Spinal cord (tissue), 10 donors: ENCODE data around the gene RPL13A. TPM values are rescaled to one million over a fixed set of nuclear protein-coding genes. Genes with fewer than 3 reads are reported as not detected.
A peak's percentile ranks its signal among the peaks of the same experiment; 100 is the strongest.

Experiments
- DNase-seq, 6 donors: peaks; one replicate each; pipeline versions ENCODE4 v3.0.0 to v3.0.0-alpha.2; 2013 to 2015; ENCODE audit warnings: low spot score in 6 of 6, low read depth in 4 of 6
- H3K27ac ChIP-seq: one replicate; pipeline ENCODE4 v1.5.1; 2013; ENCODE audit warnings: low read depth, low read length, control low read depth
- H3K27me3 ChIP-seq: one replicate; pipeline ENCODE4 v1.6.1; 2013; ENCODE audit warnings: low read length; ENCODE audit not compliant: control insufficient read depth, insufficient read depth
- H3K36me3 ChIP-seq: one replicate; pipeline ENCODE4 v1.6.1; 2013; ENCODE audit warnings: low read length; ENCODE audit not compliant: control insufficient read depth, insufficient read depth
- H3K4me1 ChIP-seq: one replicate; pipeline ENCODE4 v1.6.1; 2013; ENCODE audit warnings: low read length; ENCODE audit not compliant: control insufficient read depth, insufficient read depth
- H3K4me3 ChIP-seq: one replicate; pipeline ENCODE4 v1.5.1; 2013; ENCODE audit warnings: low read depth, low read length, control low read depth
- H3K9me3 ChIP-seq: one replicate; pipeline ENCODE4 v1.6.1; 2013; ENCODE audit warnings: low read length; ENCODE audit not compliant: control insufficient read depth, insufficient read depth
- WGBS: methylation state at CpG from one replicate; pipeline ENCODE4 v1.1.5; 2013; ENCODE audit warnings: missing lambda C conversion rate; ENCODE audit not compliant: insufficient coverage; 5-methylcytosine and 5-hydroxymethylcytosine counted together
- polyA plus RNA-seq, 2 donors: library from polyadenylated mRNA; unstranded; fragments of 120-200 nt; gene quantifications; one replicate each; pipeline ENCODE4 v1.2.1, GENCODE V29; 2013; ENCODE audit not compliant: insufficient read length in 2 of 2
- total RNA-seq, 2 donors: library from RNA; depleted of rRNA in 1 of 2; stranded (reverse); fragments of 120-200 nt in 1 of 2; fragments of >200 nt in 1 of 2; gene quantifications; one replicate each; pipeline versions ENCODE4 v1.2.3 to v1.2.4, GENCODE V29; 2013 to 2014
- donor health status: healthy.

Gene RPL13A
- total and polyA plus RNA-seq, 4 donors = 1,320 to 2,994 (median 2,002) TPM

GRCh38 chr19:49490287-49491029 is 3.0 kb downstream of the RPL13A start:
- H3K9me3 ChIP-seq = no peaks in the 10 kb centered on the region
- H3K4me1 ChIP-seq = peaks cover 35% of the 10 kb centered on the region
- 92% methylated on average over 15 of the region's 27 CpGs for WGBS
- H3K27me3 ChIP-seq = no peaks in the 10 kb centered on the region
- H3K36me3 ChIP-seq = peaks cover 37% of the 10 kb centered on the region
- no peak for DNase-seq
- no peak overlapping the region for H3K4me3 ChIP-seq
- no peak overlapping the region for H3K27ac ChIP-seq

GRCh38 chr19:49491030-49491803 is 3.8 kb downstream of the RPL13A start:
- Histone ChIP-seq H3K36me3 (peaks cover 37% of the 10 kb centered on the region), H3K4me3 (no peak overlapping the region), H3K27me3 (no peaks in the 10 kb centered on the region), H3K4me1 (peaks cover 38% of the 10 kb centered on the region), H3K9me3 (no peaks in the 10 kb centered on the region), H3K27ac (no peak overlapping the region)
- WGBS = 92% methylated on average over 12 of the region's 17 CpGs
- no peak for DNase-seq

DNA sequence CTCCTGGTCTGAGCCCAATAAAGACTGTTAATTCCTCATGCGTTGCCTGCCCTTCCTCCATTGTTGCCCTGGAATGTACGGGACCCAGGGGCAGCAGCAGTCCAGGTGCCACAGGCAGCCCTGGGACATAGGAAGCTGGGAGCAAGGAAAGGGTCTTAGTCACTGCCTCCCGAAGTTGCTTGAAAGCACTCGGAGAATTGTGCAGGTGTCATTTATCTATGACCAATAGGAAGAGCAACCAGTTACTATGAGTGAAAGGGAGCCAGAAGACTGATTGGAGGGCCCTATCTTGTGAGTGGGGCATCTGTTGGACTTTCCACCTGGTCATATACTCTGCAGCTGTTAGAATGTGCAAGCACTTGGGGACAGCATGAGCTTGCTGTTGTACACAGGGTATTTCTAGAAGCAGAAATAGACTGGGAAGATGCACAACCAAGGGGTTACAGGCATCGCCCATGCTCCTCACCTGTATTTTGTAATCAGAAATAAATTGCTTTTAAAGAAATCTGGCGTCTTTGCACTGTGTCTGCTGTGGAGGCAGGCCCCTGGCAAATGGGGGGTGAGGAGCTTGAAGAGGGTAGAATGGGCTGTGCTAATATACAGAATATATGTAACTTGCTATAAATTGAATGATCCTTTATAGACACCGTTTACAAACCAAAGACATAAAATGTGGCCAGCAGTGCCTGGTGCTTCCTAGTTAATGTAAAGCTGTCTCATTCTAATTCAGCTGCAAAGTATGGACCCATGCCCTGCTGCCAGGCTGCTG is 4.6 kb downstream of the RPL13A start:
- Histone ChIP-seq H3K4me1 (peaks cover 32% of the 10 kb centered on the region), H3K4me3 (no peak overlapping the region), H3K36me3 (peaks cover 37% of the 10 kb centered on the region), H3K27me3 (no peaks in the 10 kb centered on the region), H3K9me3 (no peaks in the 10 kb centered on the region), H3K27ac (no peak overlapping the region)
- no peak for DNase-seq
- WGBS = 90% methylated on average over 5 of the region's 7 CpGs

DNA sequence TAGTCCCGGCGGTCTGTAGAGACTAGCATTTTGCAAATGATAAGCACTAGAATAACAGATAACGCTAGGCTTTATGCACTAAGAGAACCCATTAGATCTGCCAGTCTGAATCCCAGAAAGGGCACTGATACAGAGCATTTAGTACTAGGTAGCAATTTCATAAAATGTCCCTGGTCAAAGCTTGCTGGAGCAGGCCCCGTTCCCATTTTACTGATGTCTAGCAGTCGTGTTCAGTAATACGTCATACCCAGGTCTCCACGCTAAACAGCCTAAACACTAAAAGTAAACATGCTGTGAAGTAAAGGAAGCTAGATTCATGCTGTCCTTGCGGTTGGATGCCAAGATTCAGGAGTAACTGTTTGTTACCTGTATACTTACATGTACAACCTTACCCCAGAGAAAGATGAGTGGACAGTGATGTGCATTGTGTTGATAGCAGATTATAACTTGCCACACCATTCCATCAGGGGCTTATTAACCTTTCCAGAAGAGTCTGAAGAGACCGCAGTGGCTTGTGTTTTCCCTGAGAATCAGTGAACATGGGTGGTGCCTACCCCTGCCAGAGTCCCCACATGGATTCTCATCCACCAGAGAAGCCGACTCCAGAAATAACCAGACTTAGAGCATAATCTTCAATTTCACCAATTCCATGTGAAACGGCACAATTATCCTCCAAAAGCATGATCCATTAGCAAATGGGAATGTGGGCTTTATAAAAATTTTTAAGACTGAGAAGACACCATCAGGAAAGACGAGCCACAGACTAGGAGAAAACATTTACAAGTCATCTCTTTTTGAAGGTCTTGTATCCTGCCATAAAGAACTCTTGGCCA is 5.4 kb downstream of the RPL13A start:
- H3K27me3 ChIP-seq = no peaks in the 10 kb centered on the region
- peaks cover 45% of the 10 kb centered on the region for H3K36me3 ChIP-seq
- peaks cover 37% of the 10 kb centered on the region for H3K4me1 ChIP-seq
- no peak overlapping the region for H3K4me3 ChIP-seq
- H3K27ac ChIP-seq = no peak overlapping the region
- 100% methylated on average over 3 of the region's 12 CpGs for WGBS
- no peaks in the 10 kb centered on the region for H3K9me3 ChIP-seq
- no peak for DNase-seq

GRCh38 chr19:49496574-49497008 is 9.2 kb downstream of the RPL13A start:
- Histone ChIP-seq H3K4me3 (peak overlapping the region; percentile 100), H3K27ac (peak overlapping the region; percentile 97), H3K27me3 (no peaks in the 10 kb centered on the region), H3K9me3 (no peaks in the 10 kb centered on the region), H3K4me1 (peaks cover 42% of the 10 kb centered on the region), H3K36me3 (peaks cover 54% of the 10 kb centered on the region)
- WGBS = 0% methylated on average over 8 of the region's 11 CpGs
- no peak for DNase-seq

- 45% methylated on average over 15 of the region's 22 CpGs for WGBS
- DNase-seq = peak in 1 of 6 donors; percentile 48
These were observed 9.8 kb downstream of the RPL13A start for GRCh38 chr19:49497047-49497788.

DNA sequence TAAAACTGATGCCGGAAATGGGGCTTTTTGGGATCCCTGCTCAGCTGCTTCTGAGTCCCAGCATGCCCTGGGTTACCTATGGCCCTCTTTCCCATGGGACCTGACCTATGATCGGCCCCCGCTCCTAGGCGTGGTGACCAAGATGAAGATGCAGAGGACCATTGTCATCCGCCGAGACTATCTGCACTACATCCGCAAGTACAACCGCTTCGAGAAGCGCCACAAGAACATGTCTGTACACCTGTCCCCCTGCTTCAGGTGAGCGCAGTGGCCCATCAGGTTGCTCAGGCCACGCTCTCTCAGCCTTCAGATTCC is 10.3 kb downstream of the RPL13A start:
- peaks cover 42% of the 10 kb centered on the region for H3K4me1 ChIP-seq
- no peaks in the 10 kb centered on the region for H3K9me3 ChIP-seq
- DNase-seq = no peak
- peaks cover 43% of the 10 kb centered on the region for H3K36me3 ChIP-seq
- H3K4me3 ChIP-seq = peak overlapping the region; percentile 100
- WGBS = 95% methylated on average over 12 of the region's 12 CpGs
- H3K27me3 ChIP-seq = no peaks in the 10 kb centered on the region
- H3K27ac ChIP-seq = no peak overlapping the region

More at GRCh38 chr19:49497047-49497788, 9.8 kb downstream of the RPL13A start:
- Histone ChIP-seq H3K4me3 (peak overlapping the region; percentile 100), H3K27me3 (no peaks in the 10 kb centered on the region), H3K9me3 (no peaks in the 10 kb centered on the region), H3K4me1 (peaks cover 42% of the 10 kb centered on the region), H3K36me3 (peaks cover 47% of the 10 kb centered on the region), H3K27ac (peak overlapping the region; percentile 97)

GRCh38 chr19:49498475-49498874 is 11.1 kb downstream of the RPL13A start:
- no peak for DNase-seq
- H3K4me3 ChIP-seq = no peak overlapping the region
- no peak overlapping the region for H3K27ac ChIP-seq
- 100% methylated on average over 1 of the region's 7 CpGs for WGBS
- peaks cover 42% of the 10 kb centered on the region for H3K36me3 ChIP-seq
- no peaks in the 10 kb centered on the region for H3K9me3 ChIP-seq
- no peaks in the 10 kb centered on the region for H3K27me3 ChIP-seq
- H3K4me1 ChIP-seq = peaks cover 47% of the 10 kb centered on the region
